BE2C (cell line): ENCODE results near the gene SRSF1.

Source experiments
- DNase-seq: peaks from one replicate; pipeline ENCODE4 v3.0.0-alpha.2; 2020
- H3K27me3 ChIP-seq: fragments of 250-450 bp; sonication (Bioruptor Pico); 2 replicates; pipeline ENCODE4 v1.5.1; 2020; ENCODE audit warnings: mild to moderate bottlenecking
- H3K36me3 ChIP-seq: fragments of 250-450 bp; sonication (Bioruptor Pico); 2 replicates; pipeline ENCODE4 v1.5.1; 2020; ENCODE audit warnings: mild to moderate bottlenecking
- H3K4me1 ChIP-seq: fragments of 250-450 bp; sonication (Bioruptor Pico); 2 replicates; pipeline ENCODE4 v1.5.1; 2020
- H3K4me3 ChIP-seq: 2 replicates; pipeline ENCODE4 v1.5.1; 2011; ENCODE audit warnings: low read depth, low read length
- H3K9me3 ChIP-seq: fragments of 250-450 bp; sonication (Bioruptor Pico); 2 replicates; pipeline ENCODE4 v1.5.1; 2020
- TF ChIP-seq, protein P1 (sequence below): IDR thresholded peaks from 2 replicates; pipeline ENCODE4 v1.5.1; 2012; ENCODE audit warnings: mild to moderate bottlenecking, low read depth, low read length

SRSF1 gene

DNA sequence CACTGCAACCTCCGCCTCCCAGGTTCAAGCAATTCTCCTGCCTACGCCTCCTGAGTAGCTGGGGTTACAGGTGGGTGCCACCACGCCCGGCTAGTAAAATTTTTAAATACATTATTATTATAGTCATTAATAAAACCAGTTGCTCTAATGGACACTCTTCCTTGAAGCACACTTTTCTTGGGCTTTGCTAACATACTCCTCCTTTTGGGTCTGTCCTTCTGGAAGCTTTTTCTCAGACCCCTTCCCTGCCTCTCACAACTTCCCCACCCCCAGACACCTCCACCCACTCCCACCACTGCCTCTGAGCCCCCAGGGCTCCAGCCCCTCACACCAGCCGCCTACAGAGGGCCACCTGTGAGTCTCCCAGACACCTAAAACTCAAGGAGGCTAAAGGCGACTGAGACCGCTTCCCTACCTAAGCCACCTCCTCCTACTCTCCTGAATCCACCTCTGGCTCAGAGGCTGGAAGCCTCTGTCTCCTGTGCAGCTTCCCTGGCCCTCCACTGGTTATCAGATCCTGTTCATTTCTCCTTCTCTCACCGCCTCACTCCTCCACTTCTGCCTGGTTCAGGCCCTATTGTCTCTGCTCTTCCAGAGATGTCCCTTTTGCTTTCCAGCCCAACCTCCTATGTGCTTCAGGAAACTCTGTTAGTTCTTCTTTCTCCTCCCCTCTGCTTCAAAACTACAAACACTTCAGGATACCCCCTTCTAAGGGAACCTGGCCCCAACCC lies 49.8 kb downstream of the SRSF1 start:
- Histone ChIP-seq H3K9me3 (no peaks in the 10 kb centered on the region), H3K4me3 (no peak overlapping the region), H3K36me3 (no peaks in the 10 kb centered on the region), H3K27me3 (peaks cover 4% of the 10 kb centered on the region), H3K4me1 (peaks cover 2% of the 10 kb centered on the region; the same call in 1 of the 2 replicates)
- DNase-seq: no peak
- TF ChIP-seq, protein P1, sequence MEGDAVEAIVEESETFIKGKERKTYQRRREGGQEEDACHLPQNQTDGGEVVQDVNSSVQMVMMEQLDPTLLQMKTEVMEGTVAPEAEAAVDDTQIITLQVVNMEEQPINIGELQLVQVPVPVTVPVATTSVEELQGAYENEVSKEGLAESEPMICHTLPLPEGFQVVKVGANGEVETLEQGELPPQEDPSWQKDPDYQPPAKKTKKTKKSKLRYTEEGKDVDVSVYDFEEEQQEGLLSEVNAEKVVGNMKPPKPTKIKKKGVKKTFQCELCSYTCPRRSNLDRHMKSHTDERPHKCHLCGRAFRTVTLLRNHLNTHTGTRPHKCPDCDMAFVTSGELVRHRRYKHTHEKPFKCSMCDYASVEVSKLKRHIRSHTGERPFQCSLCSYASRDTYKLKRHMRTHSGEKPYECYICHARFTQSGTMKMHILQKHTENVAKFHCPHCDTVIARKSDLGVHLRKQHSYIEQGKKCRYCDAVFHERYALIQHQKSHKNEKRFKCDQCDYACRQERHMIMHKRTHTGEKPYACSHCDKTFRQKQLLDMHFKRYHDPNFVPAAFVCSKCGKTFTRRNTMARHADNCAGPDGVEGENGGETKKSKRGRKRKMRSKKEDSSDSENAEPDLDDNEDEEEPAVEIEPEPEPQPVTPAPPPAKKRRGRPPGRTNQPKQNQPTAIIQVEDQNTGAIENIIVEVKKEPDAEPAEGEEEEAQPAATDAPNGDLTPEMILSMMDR: no peak

DNA sequence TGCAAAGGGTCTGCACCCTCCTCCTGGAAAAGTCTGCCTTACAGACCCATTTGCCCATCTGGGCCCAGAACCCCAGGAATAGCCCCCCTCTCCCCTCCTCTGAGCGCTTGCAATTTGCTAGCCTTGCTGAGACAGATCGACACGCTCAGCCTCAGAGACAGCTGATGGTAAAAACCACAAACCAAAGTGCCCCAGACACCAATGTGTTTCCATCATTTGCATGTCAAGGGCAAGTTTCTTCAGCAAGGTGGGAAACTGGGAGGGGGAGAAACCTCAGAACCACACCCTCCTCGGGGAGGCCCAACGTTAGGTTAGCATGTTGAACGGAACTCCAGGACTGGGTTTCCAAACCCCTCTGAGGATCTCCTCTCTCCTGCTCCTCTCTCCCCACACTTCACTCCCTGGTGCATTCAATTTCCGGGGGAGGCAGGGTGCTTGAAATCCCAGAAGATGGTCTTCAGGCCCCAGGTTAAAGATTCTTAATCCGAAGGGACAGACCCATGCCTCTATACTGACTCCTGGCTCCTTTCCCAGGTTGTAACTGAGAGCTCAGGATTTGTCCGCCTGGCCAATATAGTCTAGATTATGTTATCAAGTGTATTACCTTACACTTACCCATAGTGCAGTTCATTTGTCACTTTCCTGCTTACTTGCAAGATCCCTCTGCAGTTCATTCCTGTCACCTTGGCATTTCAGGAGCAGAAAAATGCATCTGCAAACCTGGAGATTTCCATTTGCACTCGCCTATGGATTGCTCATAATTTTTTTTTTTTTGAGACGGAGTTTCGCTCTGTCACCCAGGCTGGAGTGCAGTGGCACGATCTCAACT lies 50.5 kb downstream of the SRSF1 start:
- TF ChIP-seq, protein P1: no peak

GRCh38 chr17:57955183-57955931 lies 51.7 kb downstream of the SRSF1 start, which contains the start of gene CUEDC1:
CUEDC1 (minus strand) TSS chr17:57955412; CDS start chr17:57885564, 69,848 bp downstream.
- Histone ChIP-seq H3K36me3 (no peaks in the 10 kb centered on the region), H3K4me1 (peaks cover 2% of the 10 kb centered on the region; the same call in 1 of the 2 replicates), H3K4me3 (peak within 1 kb of the TSS; percentile 65), H3K9me3 (no peaks in the 10 kb centered on the region), H3K27me3 (peaks cover 4% of the 10 kb centered on the region)
- peak; percentile 89 for DNase-seq
- TF ChIP-seq, protein P1: no peak

More for the DNA sequence above, 50.5 kb downstream of the SRSF1 start:
- no peaks in the 10 kb centered on the region for H3K36me3 ChIP-seq
- no peak for DNase-seq
- no peaks in the 10 kb centered on the region for H3K9me3 ChIP-seq
- no peak overlapping the region for H3K4me3 ChIP-seq
- H3K27me3 ChIP-seq: peaks cover 4% of the 10 kb centered on the region
- peaks cover 2% of the 10 kb centered on the region; the same call in 1 of the 2 replicates for H3K4me1 ChIP-seq

GRCh38 chr17:57954397-57955182 lies 52.5 kb downstream of the SRSF1 start:
- DNase-seq: peak; percentile 79

More at GRCh38 chr17:57954397-57955182, 52.5 kb downstream of the SRSF1 start:
- TF ChIP-seq, protein P1: no peak
- Histone ChIP-seq H3K36me3 (no peaks in the 10 kb centered on the region), H3K27me3 (peaks cover 4% of the 10 kb centered on the region), H3K9me3 (no peaks in the 10 kb centered on the region), H3K4me3 (peak overlapping the region; percentile 65), H3K4me1 (peaks cover 2% of the 10 kb centered on the region; the same call in 1 of the 2 replicates)
